ENCODE data around the gene IQSEC3.
"Not testable (repeated sequence)": the region's sequence is repeated elsewhere in the genome, so short reads cannot be mapped to it uniquely, and the experiment has no call there.

The IQSEC3 gene

GRCh38 chr12:46542-46941, 20.0 kb upstream of the IQSEC3 start:
- H4K20me1 ChIP-seq (ENCODE audit: insufficient read depth); H3K36me3 ChIP-seq (ENCODE audit: insufficient read depth); H3K79me2 ChIP-seq (ENCODE audit: insufficient read depth, low read depth); H3K4me1 ChIP-seq (ENCODE audit: low read depth, poor library complexity, severe bottlenecking); H3K4me3 ChIP-seq (IDR thresholded peaks at IDR 0.05; ENCODE audit: insufficient read depth, low read depth, low read length); H2AFZ ChIP-seq (ENCODE audit: low read depth); H3K27ac ChIP-seq; H3K9ac ChIP-seq; H3K4me2 ChIP-seq: not testable (repeated sequence)
- H3K27me3 ChIP-seq (ENCODE audit: insufficient read depth, low read depth), result peaks cover 44% of the 10 kb centered on the region; the same call in 1 of the 2 replicates

GRCh38 chr12:47699-48226, 18.8 kb upstream of the IQSEC3 start:
- not testable (repeated sequence) for H3K27ac ChIP-seq; H3K9ac ChIP-seq; H3K79me2 ChIP-seq (ENCODE audit: insufficient read depth, low read depth); H2AFZ ChIP-seq (ENCODE audit: low read depth); H4K20me1 ChIP-seq (ENCODE audit: insufficient read depth); H3K4me3 ChIP-seq (IDR thresholded peaks at IDR 0.05; ENCODE audit: insufficient read depth, low read depth, low read length); H3K4me1 ChIP-seq (ENCODE audit: low read depth, poor library complexity, severe bottlenecking); H3K36me3 ChIP-seq (ENCODE audit: insufficient read depth); H3K4me2 ChIP-seq
- peaks cover 53% of the 10 kb centered on the region; the same call in 1 of the 2 replicates for H3K27me3 ChIP-seq (ENCODE audit: insufficient read depth, low read depth)

- H3K9ac ChIP-seq; H3K79me2 ChIP-seq (ENCODE audit: insufficient read depth, low read depth); H3K4me1 ChIP-seq (ENCODE audit: low read depth, poor library complexity, severe bottlenecking); H3K36me3 ChIP-seq (ENCODE audit: insufficient read depth); H3K27ac ChIP-seq; H3K4me2 ChIP-seq; H2AFZ ChIP-seq (ENCODE audit: low read depth); H3K4me3 ChIP-seq (IDR thresholded peaks at IDR 0.05; ENCODE audit: insufficient read depth, low read depth, low read length); H4K20me1 ChIP-seq (ENCODE audit: insufficient read depth): not testable (repeated sequence)
- H3K27me3 ChIP-seq (ENCODE audit: insufficient read depth, low read depth), result peaks cover 61% of the 10 kb centered on the region; the same call in 1 of the 2 replicates
These were observed 17.4 kb upstream of the IQSEC3 start for GRCh38 chr12:49149-49548.

DNA sequence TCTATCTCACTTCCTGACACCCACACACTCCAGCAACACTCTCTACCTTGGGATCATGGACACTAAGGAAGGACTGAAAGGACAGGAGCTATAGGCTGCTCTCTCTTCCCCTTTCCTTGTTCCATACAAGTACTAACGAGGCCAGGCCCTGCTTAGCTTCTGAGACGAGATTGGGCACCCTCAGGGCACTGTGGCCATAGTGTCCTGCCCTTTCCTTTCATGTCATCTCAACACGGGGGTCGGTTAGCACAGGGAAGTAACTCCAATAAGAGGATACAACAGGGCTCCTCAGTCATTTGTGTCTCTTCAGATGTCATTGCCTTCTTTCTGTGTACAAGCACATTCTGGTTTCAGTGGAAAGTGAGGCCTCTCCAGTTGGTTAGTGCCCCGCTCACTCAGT, 15.5 kb upstream of the IQSEC3 start:
- not testable (repeated sequence) for H3K9ac ChIP-seq; H3K4me3 ChIP-seq (IDR thresholded peaks at IDR 0.05; ENCODE audit: insufficient read depth, low read depth, low read length); H3K4me1 ChIP-seq (ENCODE audit: low read depth, poor library complexity, severe bottlenecking); H3K4me2 ChIP-seq; H4K20me1 ChIP-seq (ENCODE audit: insufficient read depth); H2AFZ ChIP-seq (ENCODE audit: low read depth); H3K79me2 ChIP-seq (ENCODE audit: insufficient read depth, low read depth); H3K27ac ChIP-seq; H3K36me3 ChIP-seq (ENCODE audit: insufficient read depth)
- H3K27me3 ChIP-seq (ENCODE audit: insufficient read depth, low read depth), result peaks cover 69% of the 10 kb centered on the region

DNA sequence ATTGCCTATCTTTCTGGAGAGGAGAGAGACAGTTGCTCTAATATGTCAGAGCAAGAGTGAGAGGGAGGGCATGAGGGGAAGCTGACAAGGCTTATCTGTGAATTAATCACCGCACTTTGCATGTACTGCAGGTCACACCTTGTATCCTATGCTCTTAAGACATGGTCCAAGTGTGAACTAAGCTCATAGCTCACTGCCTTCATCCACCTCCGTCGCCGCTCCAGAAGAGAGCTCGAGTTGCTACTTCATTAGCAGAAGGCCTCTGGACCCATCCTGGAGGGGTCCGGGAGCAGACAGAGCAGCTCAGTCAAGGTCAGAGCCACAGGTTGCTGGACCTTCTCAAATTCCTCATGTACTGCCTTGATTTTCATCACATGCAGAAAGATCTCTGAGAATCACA, 14.6 kb upstream of the IQSEC3 start:
- H2AFZ ChIP-seq (ENCODE audit: low read depth); H3K4me3 ChIP-seq (IDR thresholded peaks at IDR 0.05; ENCODE audit: insufficient read depth, low read depth, low read length); H3K9ac ChIP-seq; H3K36me3 ChIP-seq (ENCODE audit: insufficient read depth); H3K4me2 ChIP-seq; H3K79me2 ChIP-seq (ENCODE audit: insufficient read depth, low read depth); H4K20me1 ChIP-seq (ENCODE audit: insufficient read depth); H3K4me1 ChIP-seq (ENCODE audit: low read depth, poor library complexity, severe bottlenecking); H3K27ac ChIP-seq: not testable (repeated sequence)
- H3K27me3 ChIP-seq (ENCODE audit: insufficient read depth, low read depth), result peaks cover 71% of the 10 kb centered on the region

- not testable (repeated sequence) for H3K4me3 ChIP-seq (IDR thresholded peaks at IDR 0.05; ENCODE audit: insufficient read depth, low read depth, low read length); H3K9ac ChIP-seq; H3K79me2 ChIP-seq (ENCODE audit: insufficient read depth, low read depth); H4K20me1 ChIP-seq (ENCODE audit: insufficient read depth); H3K36me3 ChIP-seq (ENCODE audit: insufficient read depth); H2AFZ ChIP-seq (ENCODE audit: low read depth); H3K4me1 ChIP-seq (ENCODE audit: low read depth, poor library complexity, severe bottlenecking); H3K4me2 ChIP-seq; H3K27ac ChIP-seq
- H3K27me3 ChIP-seq (ENCODE audit: insufficient read depth, low read depth), result peaks cover 75% of the 10 kb centered on the region
These were observed 13.4 kb upstream of the IQSEC3 start for GRCh38 chr12:52902-53734.

- H3K36me3 ChIP-seq (ENCODE audit: insufficient read depth), result no peaks in the 10 kb centered on the region
- TF ChIP-seq, protein P1, sequence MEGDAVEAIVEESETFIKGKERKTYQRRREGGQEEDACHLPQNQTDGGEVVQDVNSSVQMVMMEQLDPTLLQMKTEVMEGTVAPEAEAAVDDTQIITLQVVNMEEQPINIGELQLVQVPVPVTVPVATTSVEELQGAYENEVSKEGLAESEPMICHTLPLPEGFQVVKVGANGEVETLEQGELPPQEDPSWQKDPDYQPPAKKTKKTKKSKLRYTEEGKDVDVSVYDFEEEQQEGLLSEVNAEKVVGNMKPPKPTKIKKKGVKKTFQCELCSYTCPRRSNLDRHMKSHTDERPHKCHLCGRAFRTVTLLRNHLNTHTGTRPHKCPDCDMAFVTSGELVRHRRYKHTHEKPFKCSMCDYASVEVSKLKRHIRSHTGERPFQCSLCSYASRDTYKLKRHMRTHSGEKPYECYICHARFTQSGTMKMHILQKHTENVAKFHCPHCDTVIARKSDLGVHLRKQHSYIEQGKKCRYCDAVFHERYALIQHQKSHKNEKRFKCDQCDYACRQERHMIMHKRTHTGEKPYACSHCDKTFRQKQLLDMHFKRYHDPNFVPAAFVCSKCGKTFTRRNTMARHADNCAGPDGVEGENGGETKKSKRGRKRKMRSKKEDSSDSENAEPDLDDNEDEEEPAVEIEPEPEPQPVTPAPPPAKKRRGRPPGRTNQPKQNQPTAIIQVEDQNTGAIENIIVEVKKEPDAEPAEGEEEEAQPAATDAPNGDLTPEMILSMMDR (conservative IDR thresholded peaks at IDR 0.05; ENCODE audit: low read depth, low read length), result no peak
These were observed 12.5 kb upstream of the IQSEC3 start for GRCh38 chr12:53735-54730.

More at GRCh38 chr12:53735-54730, 12.5 kb upstream of the IQSEC3 start:
- Histone ChIP-seq H3K9ac (no peak overlapping the region), H3K27ac (no peak overlapping the region), H2AFZ (ENCODE audit: low read depth) (no peak overlapping the region), H3K27me3 (ENCODE audit: insufficient read depth, low read depth) (peaks cover 75% of the 10 kb centered on the region), H4K20me1 (ENCODE audit: insufficient read depth) (no peaks in the 10 kb centered on the region), H3K4me1 (ENCODE audit: low read depth, poor library complexity, severe bottlenecking) (no peaks in the 10 kb centered on the region), H3K4me3 (IDR thresholded peaks at IDR 0.05; ENCODE audit: insufficient read depth, low read depth, low read length) (no peak overlapping the region), H3K79me2 (ENCODE audit: insufficient read depth, low read depth) (no peaks in the 10 kb centered on the region), H3K4me2 (no peak overlapping the region)
